ENCODE measurements around the gene AJAP1.

The AJAP1 gene

DNA sequence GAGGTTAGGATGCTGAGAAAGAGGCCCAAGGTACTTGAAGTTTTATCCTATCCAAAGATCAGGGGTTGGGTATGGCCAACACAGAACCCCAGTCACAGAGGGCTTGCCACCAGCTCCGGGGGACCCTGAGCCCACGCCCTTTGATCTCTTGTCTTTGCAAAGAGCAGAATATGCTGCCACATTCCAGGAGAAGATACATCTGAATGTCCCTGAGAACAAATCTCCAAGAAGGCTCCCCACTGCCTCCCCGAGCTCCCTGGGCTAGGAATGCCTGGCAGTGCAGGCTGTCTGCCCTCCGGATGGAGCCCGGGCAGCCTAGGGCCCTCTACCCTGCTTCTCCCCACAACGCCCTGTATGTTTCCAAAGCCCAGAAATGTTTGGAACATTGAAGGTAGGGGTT is 49.2 kb downstream of the AJAP1 start:
- TF ChIP-seq, protein P1, sequence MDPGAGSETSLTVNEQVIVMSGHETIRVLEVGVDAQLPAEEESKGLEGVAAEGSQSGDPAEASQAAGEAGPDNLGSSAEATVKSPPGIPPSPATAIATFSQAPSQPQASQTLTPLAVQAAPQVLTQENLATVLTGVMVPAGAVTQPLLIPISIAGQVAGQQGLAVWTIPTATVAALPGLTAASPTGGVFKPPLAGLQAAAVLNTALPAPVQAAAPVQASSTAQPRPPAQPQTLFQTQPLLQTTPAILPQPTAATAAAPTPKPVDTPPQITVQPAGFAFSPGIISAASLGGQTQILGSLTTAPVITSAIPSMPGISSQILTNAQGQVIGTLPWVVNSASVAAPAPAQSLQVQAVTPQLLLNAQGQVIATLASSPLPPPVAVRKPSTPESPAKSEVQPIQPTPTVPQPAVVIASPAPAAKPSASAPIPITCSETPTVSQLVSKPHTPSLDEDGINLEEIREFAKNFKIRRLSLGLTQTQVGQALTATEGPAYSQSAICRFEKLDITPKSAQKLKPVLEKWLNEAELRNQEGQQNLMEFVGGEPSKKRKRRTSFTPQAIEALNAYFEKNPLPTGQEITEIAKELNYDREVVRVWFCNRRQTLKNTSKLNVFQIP (CRISPR knock-in tag; IDR thresholded peaks at IDR 0.05; ENCODE audit: borderline replicate concordance, low read depth) = no peak
- TF ChIP-seq ZFP30 (CRISPR knock-in tag; IDR thresholded peaks at IDR 0.05) = no peak
- no peak for TF ChIP-seq RARB (CRISPR knock-in tag; IDR thresholded peaks at IDR 0.05)

DNA sequence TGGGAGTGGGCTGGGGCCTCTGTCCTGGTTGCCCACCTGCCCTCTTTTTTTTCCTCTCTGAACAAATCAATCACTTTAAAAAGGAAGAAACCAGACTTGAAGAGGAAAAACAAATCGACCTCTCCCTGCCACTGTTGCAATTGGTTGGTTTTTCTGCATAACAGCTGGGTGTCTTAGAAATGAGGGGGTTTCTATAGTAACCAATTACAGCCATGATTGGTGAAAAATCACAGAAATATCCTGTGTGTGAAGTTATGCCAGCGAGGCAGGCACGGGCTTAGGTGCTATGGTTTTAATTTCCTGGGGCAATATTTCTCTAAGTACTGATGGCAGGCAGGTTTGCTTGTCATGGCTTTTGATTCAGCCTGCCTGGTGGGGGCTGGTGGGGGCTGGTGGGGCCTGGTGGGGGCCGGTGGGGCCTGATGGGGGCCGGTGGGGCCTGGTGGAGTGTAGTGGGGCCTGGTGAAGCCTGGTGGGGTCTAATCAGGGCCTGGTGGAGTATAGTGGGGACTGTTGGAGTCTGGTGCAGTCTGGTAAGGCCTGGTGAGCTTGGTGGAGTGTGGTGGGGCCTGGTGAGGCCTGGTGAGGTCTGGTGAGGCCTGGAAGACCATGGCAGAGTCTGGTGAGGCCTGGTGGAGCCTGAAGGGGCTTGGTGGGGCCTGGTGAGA is 54.6 kb downstream of the AJAP1 start:
- TF ChIP-seq ESRRG (CRISPR knock-in tag; IDR thresholded peaks at IDR 0.05) (no peak), PPARA (CRISPR knock-in tag; IDR thresholded peaks at IDR 0.05; ENCODE audit: borderline replicate concordance) (no peak), OSR1 (CRISPR knock-in tag; IDR thresholded peaks at IDR 0.05) (no peak), BACH2 (CRISPR knock-in tag; IDR thresholded peaks at IDR 0.05; ENCODE audit: borderline replicate concordance) (no peak), ZFP3 (CRISPR knock-in tag; IDR thresholded peaks at IDR 0.05) (no peak), RARB (CRISPR knock-in tag; IDR thresholded peaks at IDR 0.05) (no peak), TOX (CRISPR knock-in tag; IDR thresholded peaks at IDR 0.05; ENCODE audit: borderline replicate concordance) (no peak)
- TF ChIP-seq, protein P2, sequence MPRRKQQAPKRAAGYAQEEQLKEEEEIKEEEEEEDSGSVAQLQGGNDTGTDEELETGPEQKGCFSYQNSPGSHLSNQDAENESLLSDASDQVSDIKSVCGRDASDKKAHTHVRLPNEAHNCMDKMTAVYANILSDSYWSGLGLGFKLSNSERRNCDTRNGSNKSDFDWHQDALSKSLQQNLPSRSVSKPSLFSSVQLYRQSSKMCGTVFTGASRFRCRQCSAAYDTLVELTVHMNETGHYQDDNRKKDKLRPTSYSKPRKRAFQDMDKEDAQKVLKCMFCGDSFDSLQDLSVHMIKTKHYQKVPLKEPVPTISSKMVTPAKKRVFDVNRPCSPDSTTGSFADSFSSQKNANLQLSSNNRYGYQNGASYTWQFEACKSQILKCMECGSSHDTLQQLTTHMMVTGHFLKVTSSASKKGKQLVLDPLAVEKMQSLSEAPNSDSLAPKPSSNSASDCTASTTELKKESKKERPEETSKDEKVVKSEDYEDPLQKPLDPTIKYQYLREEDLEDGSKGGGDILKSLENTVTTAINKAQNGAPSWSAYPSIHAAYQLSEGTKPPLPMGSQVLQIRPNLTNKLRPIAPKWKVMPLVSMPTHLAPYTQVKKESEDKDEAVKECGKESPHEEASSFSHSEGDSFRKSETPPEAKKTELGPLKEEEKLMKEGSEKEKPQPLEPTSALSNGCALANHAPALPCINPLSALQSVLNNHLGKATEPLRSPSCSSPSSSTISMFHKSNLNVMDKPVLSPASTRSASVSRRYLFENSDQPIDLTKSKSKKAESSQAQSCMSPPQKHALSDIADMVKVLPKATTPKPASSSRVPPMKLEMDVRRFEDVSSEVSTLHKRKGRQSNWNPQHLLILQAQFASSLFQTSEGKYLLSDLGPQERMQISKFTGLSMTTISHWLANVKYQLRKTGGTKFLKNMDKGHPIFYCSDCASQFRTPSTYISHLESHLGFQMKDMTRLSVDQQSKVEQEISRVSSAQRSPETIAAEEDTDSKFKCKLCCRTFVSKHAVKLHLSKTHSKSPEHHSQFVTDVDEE (CRISPR knock-in tag; IDR thresholded peaks at IDR 0.05) = no peak
- ATAC-seq = no peak

More for the DNA sequence above, 49.2 kb downstream of the AJAP1 start:
- no peak for ATAC-seq

DNA sequence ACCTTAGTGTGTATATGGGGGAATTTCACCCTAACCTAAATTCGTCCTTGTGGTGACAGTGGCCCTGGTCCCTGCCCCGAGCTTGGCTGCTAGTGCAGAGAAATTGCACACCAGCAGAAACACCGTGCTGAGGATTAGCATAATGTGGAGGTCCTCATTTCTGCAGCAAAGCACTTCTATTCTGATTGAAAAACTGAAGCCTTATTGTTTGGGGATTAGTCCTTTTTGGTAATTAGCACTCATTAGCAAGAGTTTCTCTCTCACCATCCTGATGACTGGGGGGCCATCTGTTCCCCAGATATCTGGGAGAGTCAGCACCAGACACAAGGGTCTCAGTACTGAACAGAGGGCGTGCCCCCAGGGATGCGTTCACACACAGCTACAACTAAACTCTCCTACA is 55.2 kb downstream of the AJAP1 start:
- ATAC-seq = no peak
- no peak for TF ChIP-seq TOX (CRISPR knock-in tag; IDR thresholded peaks at IDR 0.05; ENCODE audit: borderline replicate concordance)
- no peak for TF ChIP-seq RARB (CRISPR knock-in tag; IDR thresholded peaks at IDR 0.05)
- TF ChIP-seq ZNF70 (CRISPR knock-in tag; IDR thresholded peaks at IDR 0.05) = no peak
- TF ChIP-seq ZFP30 (CRISPR knock-in tag; IDR thresholded peaks at IDR 0.05) = no peak
- TF ChIP-seq ESRRG (CRISPR knock-in tag; IDR thresholded peaks at IDR 0.05) = no peak
- TF ChIP-seq TCF4 (CRISPR knock-in tag; IDR thresholded peaks at IDR 0.05; ENCODE audit: borderline replicate concordance) = no peak
- TF ChIP-seq PPARA (CRISPR knock-in tag; IDR thresholded peaks at IDR 0.05; ENCODE audit: borderline replicate concordance) = no peak
- TF ChIP-seq ZNF8 (CRISPR knock-in tag; IDR thresholded peaks at IDR 0.05) = no peak
- TF ChIP-seq GLIS3 (CRISPR knock-in tag; IDR thresholded peaks at IDR 0.05) = no peak
- TF ChIP-seq CSDC2 (CRISPR knock-in tag; IDR thresholded peaks at IDR 0.05) = no peak
- no peak for TF ChIP-seq OSR1 (CRISPR knock-in tag; IDR thresholded peaks at IDR 0.05)

DNA sequence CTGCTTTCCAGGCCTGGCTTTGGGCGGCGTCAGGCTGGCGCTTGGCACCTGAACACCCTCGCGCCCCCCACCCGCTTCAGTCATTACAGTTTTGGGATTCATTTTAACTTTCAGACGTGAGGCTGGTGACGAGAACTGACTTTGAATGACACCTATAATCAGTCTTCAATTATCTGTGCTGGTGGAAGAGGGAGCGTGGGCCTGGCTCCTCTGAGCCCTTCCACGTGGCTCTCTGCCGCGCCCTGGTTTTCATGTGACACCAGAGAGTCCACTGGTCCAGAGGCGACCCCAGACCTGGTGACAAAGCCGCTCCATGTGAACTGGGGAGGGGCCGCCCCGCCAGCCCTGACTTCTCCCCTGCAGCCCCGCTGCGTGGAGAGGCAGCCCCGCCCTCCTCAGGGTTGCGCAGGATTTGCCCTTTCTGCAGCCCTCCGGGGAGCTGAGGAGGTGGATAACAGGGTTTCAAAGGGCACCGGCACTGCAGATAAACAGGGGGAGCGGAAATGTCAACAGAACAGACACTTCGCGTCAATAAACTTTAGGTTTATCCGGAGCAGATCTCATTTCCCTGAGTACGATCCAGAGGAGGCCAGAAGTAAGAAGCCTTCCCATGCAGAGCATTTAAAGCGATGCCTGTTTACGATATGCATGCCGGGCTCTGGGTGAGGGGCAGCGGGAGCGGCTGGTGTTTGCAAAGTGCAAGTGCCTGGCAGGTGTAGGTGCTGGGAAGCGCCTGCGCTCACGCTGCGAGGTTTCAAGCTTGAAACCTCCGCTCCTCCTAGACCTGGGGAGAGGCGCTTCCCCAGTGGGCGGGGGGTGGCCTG is 56.4 kb downstream of the AJAP1 start:
- no peak for ATAC-seq
- TF ChIP-seq ESRRG (CRISPR knock-in tag; IDR thresholded peaks at IDR 0.05) (no peak), ZNF70 (CRISPR knock-in tag; IDR thresholded peaks at IDR 0.05) (no peak), PPARA (CRISPR knock-in tag; IDR thresholded peaks at IDR 0.05; ENCODE audit: borderline replicate concordance) (no peak), ZNF565 (CRISPR knock-in tag; conservative IDR thresholded peaks at IDR 0.05; ENCODE audit: low read depth) (no peak), ISL1 (CRISPR knock-in tag; IDR thresholded peaks at IDR 0.05) (no peak)

DNA sequence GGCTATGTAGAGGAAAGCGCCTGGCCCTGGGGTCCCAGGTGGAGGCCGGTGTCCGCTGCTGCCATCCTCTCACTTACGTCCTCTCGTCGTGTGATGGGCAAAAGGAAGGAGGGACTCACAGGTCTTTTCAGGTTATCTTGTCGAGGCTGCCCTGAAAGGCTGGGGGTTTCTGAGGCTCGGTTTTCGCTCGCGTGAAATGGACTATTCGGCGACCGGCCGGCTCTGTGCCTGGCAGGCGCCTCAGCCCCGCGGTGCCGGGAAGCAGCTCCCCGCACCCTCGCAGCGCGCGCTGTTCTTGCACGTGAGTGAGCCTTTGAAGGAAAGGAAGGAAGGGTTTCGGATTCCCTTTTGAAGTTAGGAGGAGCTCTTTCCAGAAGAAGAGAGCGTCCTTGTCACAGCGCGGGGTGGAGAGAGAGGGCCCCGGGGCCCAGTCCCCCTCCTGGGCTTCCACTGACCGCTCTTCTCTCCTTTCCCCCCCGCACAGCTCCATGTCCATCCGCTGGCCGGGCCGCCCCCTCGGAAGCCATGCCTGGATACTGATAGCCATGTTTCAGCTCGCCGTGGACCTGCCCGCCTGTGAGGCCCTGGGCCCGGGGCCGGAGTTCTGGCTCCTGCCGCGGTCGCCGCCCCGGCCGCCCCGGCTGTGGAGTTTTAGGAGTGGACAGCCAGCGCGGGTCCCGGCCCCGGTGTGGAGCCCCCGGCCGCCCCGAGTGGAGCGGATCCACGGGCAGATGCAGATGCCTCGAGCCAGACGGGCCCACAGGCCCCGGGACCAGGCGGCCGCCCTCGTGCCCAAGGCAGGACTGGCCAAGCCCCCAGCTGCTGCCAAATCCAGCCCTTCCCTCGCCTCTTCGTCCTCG is 57.2 kb downstream of the AJAP1 start:
- no peak for TF ChIP-seq ZFP3 (CRISPR knock-in tag; IDR thresholded peaks at IDR 0.05)
- TF ChIP-seq GLIS3 (CRISPR knock-in tag; IDR thresholded peaks at IDR 0.05) = no peak
- TF ChIP-seq OSR1 (CRISPR knock-in tag; IDR thresholded peaks at IDR 0.05) = no peak
- TF ChIP-seq, protein P3, sequence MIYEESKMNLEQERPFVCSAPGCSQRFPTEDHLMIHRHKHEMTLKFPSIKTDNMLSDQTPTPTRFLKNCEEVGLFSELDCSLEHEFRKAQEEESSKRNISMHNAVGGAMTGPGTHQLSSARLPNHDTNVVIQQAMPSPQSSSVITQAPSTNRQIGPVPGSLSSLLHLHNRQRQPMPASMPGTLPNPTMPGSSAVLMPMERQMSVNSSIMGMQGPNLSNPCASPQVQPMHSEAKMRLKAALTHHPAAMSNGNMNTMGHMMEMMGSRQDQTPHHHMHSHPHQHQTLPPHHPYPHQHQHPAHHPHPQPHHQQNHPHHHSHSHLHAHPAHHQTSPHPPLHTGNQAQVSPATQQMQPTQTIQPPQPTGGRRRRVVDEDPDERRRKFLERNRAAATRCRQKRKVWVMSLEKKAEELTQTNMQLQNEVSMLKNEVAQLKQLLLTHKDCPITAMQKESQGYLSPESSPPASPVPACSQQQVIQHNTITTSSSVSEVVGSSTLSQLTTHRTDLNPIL (CRISPR knock-in tag; IDR thresholded peaks at IDR 0.05; ENCODE audit: low read depth) = no peak
- no peak for ATAC-seq
